SK-N-SH (cell line): Measurements from ENCODE around the gene SCYL1. TPM values are rescaled to one million over a fixed set of nuclear protein-coding genes. Genes with fewer than 3 reads are reported as not detected.

Source experiments
- CTCF ChIA-PET: fragments of 300-600, 350-600 bp; formaldehyde crosslinking; extraction: SDS; loops from one replicate; lab custom pipeline; 2021; lab: Yijun Ruan, JAX
- POLR2A ChIA-PET: fragments of 350-600 bp; sonication (Branson Sonifier 250); formaldehyde crosslinking; extraction: SDS; loops from one replicate; lab custom pipeline; 2020; ENCODE audit warnings: antibody characterized with exemption, inconsistent platforms; lab: Yijun Ruan, JAX
- DNase-seq: peaks from one replicate; pipeline ENCODE4 v3.0.0; 2012
- H2AFZ ChIP-seq: fragments of 200-600 bp; sonication (generic); 2 replicates; pipeline ENCODE4 v1.8.1; 2016; ENCODE audit warnings: antibody characterized with exemption, mild to moderate bottlenecking, low read depth
- H3F3A ChIP-seq: fragments of 200-600 bp; sonication (generic); replicated peaks from 2 replicates; pipeline ENCODE3; 2016; ENCODE audit warnings: antibody characterized with exemption, mild to moderate bottlenecking; ENCODE audit not compliant: insufficient read depth
- H3K27ac ChIP-seq, 2 experiments: fragments of 200-500 bp in 1 of 2; fragments of 200-600 bp in 1 of 2; sonication (Bioruptor generic) in 1 of 2; sonication (generic), shearing (Covaris generic) in 1 of 2; 2 replicates each; pipeline versions ENCODE4 v1.5.1 to v1.6.1; 2014 to 2016; ENCODE audit warnings: low read depth in 2 of 2, inconsistent platforms in 1 of 2, low read length in 1 of 2, mild to moderate bottlenecking in 1 of 2, mixed read lengths in 1 of 2
- H3K27me3 ChIP-seq: fragments of 200-600 bp; sonication (generic), shearing (Covaris generic); 2 replicates; pipeline ENCODE4 v1.6.1; 2016; ENCODE audit warnings: mixed run types; ENCODE audit not compliant: insufficient read depth
- H3K36me3 ChIP-seq, 2 experiments: fragments of 200-500 bp in 1 of 2; fragments of 200-600 bp in 1 of 2; sonication (Bioruptor generic) in 1 of 2; sonication (generic) in 1 of 2; replicated peaks in 1 of 2; 2 replicates each; pipeline versions ENCODE3 to v1.5.1; 2014 to 2016; ENCODE audit warnings: low read length in 1 of 2, mild to moderate bottlenecking in 1 of 2; ENCODE audit not compliant: insufficient read depth in 2 of 2, control insufficient read depth in 1 of 2
- H3K4me1 ChIP-seq, 2 experiments: fragments of 200-500 bp in 1 of 2; fragments of 200-600 bp in 1 of 2; sonication (Bioruptor generic) in 1 of 2; sonication (generic), shearing (Covaris generic) in 1 of 2; 2 replicates each; pipeline versions ENCODE4 v1.5.1 to v1.6.1; 2014 to 2016; ENCODE audit warnings: low read depth in 1 of 2, low read length in 1 of 2, mixed run types in 1 of 2; ENCODE audit not compliant: insufficient read depth in 2 of 2, control insufficient read depth in 1 of 2
- H3K4me2 ChIP-seq: fragments of 200-600 bp; sonication (generic), shearing (Covaris generic); 2 replicates; pipeline ENCODE4 v1.6.1; 2017; ENCODE audit warnings: mixed run types
- H3K4me3 ChIP-seq, 2 experiments: fragments of 200-500 bp in 1 of 2; fragments of 200-600 bp in 1 of 2; sonication (Bioruptor generic) in 1 of 2; sonication (generic), shearing (Covaris generic) in 1 of 2; 2 replicates each; pipeline versions ENCODE4 v1.5.1 to v1.8.1; 2014 to 2016; ENCODE audit warnings: low read depth in 2 of 2, inconsistent platforms in 1 of 2, low read length in 1 of 2, mild to moderate bottlenecking in 1 of 2, mixed read lengths in 1 of 2, moderate library complexity in 1 of 2
- H3K79me2 ChIP-seq: fragments of 200-600 bp; sonication (generic); 2 replicates; pipeline ENCODE4 v1.8.1; 2017; ENCODE audit warnings: mild to moderate bottlenecking; ENCODE audit not compliant: insufficient read depth
- H3K9ac ChIP-seq: fragments of 200-600 bp; sonication (generic); 2 replicates; pipeline ENCODE4 v1.6.1; 2017; ENCODE audit warnings: mixed run types
- H3K9me2 ChIP-seq: fragments of 200-600 bp; sonication (generic); 2 replicates; pipeline ENCODE4 v1.6.1; 2017; ENCODE audit warnings: mixed run types
- H3K9me3 ChIP-seq: fragments of 200-600 bp; sonication (generic); 2 replicates; pipeline ENCODE4 v1.6.1; 2017; ENCODE audit warnings: mixed run types, mild to moderate bottlenecking, moderate library complexity
- H4K20me1 ChIP-seq: fragments of 200-600 bp; sonication (generic); 2 replicates; pipeline ENCODE4 v1.6.1; 2017; ENCODE audit warnings: mild to moderate bottlenecking, mixed run types; ENCODE audit not compliant: insufficient read depth
- CHD2 ChIP-seq: fragments of 150-350 bp; IDR thresholded peaks from 2 replicates; pipeline ENCODE4 v1.6.1; 2018; ENCODE audit warnings: low read length; ENCODE audit not compliant: partially characterized antibody
- EZH2phosphoT487 ChIP-seq: fragments of 200-600 bp; sonication (generic); IDR thresholded peaks from 2 replicates; pipeline ENCODE4 v1.6.1; 2017; ENCODE audit warnings: low read depth, mixed run types, mild to moderate bottlenecking, antibody characterized with exemption, moderate library complexity, borderline replicate concordance
- FOXJ3 ChIP-seq: sonication (generic); formaldehyde crosslinking; IDR thresholded peaks from 2 replicates; pipeline ENCODE4 v1.5.1; 2020; ENCODE audit warnings: mild to moderate bottlenecking, missing genetic modification reagents
- FOXM1 ChIP-seq: IDR thresholded peaks from 2 replicates; pipeline ENCODE4 v1.4.0; 2012; ENCODE audit warnings: low read depth, mild to moderate bottlenecking
- GABPA ChIP-seq: IDR thresholded peaks from 2 replicates; pipeline ENCODE4 v1.4.0; 2012; ENCODE audit warnings: low read depth, mild to moderate bottlenecking
- JUND ChIP-seq: IDR thresholded peaks from 2 replicates; pipeline ENCODE4 v1.4.0; 2012
- POLR2AphosphoS5 ChIP-seq: IDR thresholded peaks from 2 replicates; pipeline ENCODE4 v1.6.1; 2012; ENCODE audit warnings: low read depth, low read length
- RCOR1 ChIP-seq: fragments of 150-350 bp; IDR thresholded peaks from 2 replicates; pipeline ENCODE4 v1.6.1; 2017; ENCODE audit warnings: antibody characterized with exemption, low read length
- SIN3A ChIP-seq: IDR thresholded peaks from 2 replicates; pipeline ENCODE4 v1.6.1; 2012; ENCODE audit warnings: low read depth, mild to moderate bottlenecking, low read length, moderate library complexity, borderline replicate concordance
- TAF1 ChIP-seq: IDR thresholded peaks from 2 replicates; pipeline ENCODE4 v1.6.1; 2012; ENCODE audit warnings: low read depth, mild to moderate bottlenecking, low read length, moderate library complexity, borderline replicate concordance
- TCF12 ChIP-seq: IDR thresholded peaks from 2 replicates; pipeline ENCODE4 v1.4.0; 2012
- WGBS: methylation state at CpG from one replicate; pipeline ENCODE4 v1.1.6; 2017; ENCODE audit warnings: low lambda C conversion rate; 5-methylcytosine and 5-hydroxymethylcytosine counted together
- polyA plus RNA-seq, 3 experiments: library from polyadenylated mRNA; depleted of rRNA; stranded (reverse); fragments of >200 nt; gene quantifications; 2 replicates each; pipeline ENCODE4 v1.2.3, GENCODE V29; 2012
- TF ChIP-seq, protein P1 (sequence below): IDR thresholded peaks from 2 replicates; pipeline ENCODE4 v1.4.0; 2012; ENCODE audit warnings: low read depth, borderline replicate concordance
- TF ChIP-seq, protein P2 (sequence below): fragments of 200-600 bp; sonication (generic); IDR thresholded peaks from 2 replicates; pipeline ENCODE4 v1.6.1; 2017; ENCODE audit warnings: antibody characterized with exemption, mild to moderate bottlenecking, moderate library complexity
- TF ChIP-seq, protein P3 (sequence below): IDR thresholded peaks from 2 replicates; pipeline ENCODE4 v1.4.0; 2012; ENCODE audit warnings: low read depth, borderline replicate concordance

SCYL1 gene
- polyA plus RNA-seq, 1 of the 3 experiments (the other 2 are of a cell fraction), result 79.9 TPM

DNA sequence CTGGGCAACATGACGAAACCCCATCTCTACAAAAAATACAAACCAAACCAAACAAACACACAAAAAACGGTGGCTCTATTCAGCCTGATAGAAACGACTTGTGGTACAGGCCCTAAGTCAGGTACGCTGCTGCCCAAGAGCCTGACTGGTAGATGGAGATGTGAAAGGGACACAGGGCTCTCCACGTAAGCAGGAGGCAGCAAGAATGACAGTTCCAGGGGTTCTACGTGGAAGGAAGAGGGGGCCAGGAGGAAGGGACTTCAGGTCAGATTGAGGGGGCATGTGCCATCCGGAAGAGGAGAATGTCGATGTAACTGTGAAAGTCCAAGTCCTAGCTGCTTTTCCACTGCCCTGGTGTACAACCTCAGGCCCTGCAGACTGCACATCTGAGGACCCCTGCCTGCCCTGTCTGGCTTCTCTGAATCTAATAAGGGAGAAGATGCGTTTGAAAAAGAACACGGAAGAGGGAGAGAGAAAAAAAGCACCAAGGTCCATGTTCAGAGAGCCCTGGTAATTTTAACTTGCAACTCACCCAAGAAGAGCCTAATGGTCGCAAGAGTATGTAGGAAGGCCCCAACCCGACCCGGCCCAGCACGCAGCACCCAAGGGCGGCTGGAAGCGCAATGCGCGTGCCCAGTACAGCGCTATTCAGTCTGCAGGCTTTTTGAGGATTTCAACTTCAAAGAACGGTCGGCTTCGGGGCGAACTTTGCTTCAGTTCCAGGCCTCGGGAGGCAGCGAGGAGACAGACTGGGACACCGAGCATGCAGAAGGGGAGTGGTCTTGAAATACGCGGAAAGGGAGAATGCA, 44.5 kb downstream of the SCYL1 start:
- Histone ChIP-seq H3K27me3 (no peaks in the 10 kb centered on the region), H4K20me1 (peaks cover 11% of the 10 kb centered on the region), H2AFZ (peak overlapping the region; percentile 69; the same call in 1 of the 2 replicates), H3K9ac (peak overlapping the region; percentile 74), H3K4me3 (peak overlapping the region; percentile 76 to 99), H3F3A (peaks cover 34% of the 10 kb centered on the region), H3K4me1 (peaks cover 34 to 41% of the 10 kb centered on the region in 2 experiments; a peak in 3 of 4 replicates), H3K27ac (peak overlapping the region; percentile 81 to 97), H3K4me2 (peak overlapping the region; percentile 95), H3K36me3 (peaks cover 3 to 4% of the 10 kb centered on the region in 2 experiments), H3K9me3 (no peaks in the 10 kb centered on the region), H3K79me2 (peaks cover 61% of the 10 kb centered on the region), H3K9me2 (no peaks in the 10 kb centered on the region)
- 3% methylated on average over 28 of the region's 28 CpGs for WGBS
- POLR2A ChIA-PET, result interaction anchor here (0.9 to 1.7 kb wide), 7 partner anchors 10 to 145 kb away, joined by 3 to 12 read pairs (median 4); partner anchors contain the start of gene MALAT1
- CTCF ChIA-PET, result interaction anchor here (0.5 to 13.6 kb wide), 12 partner anchors 9 to 45 kb away, joined by 3 to 295 read pairs (median 4); partner anchors contain the start of genes KCNK7 and LTBP3
- peak; percentile 60; the same call in 1 of the 2 replicates for TF ChIP-seq TAF1
- no peak for TF ChIP-seq TCF12
- TF ChIP-seq POLR2AphosphoS5, result 0 out of 2 replicates have a peak, but pooled peaks have one; percentile 63
- no peak for TF ChIP-seq FOXJ3 (CRISPR knock-in tag)
- TF ChIP-seq, protein P1, sequence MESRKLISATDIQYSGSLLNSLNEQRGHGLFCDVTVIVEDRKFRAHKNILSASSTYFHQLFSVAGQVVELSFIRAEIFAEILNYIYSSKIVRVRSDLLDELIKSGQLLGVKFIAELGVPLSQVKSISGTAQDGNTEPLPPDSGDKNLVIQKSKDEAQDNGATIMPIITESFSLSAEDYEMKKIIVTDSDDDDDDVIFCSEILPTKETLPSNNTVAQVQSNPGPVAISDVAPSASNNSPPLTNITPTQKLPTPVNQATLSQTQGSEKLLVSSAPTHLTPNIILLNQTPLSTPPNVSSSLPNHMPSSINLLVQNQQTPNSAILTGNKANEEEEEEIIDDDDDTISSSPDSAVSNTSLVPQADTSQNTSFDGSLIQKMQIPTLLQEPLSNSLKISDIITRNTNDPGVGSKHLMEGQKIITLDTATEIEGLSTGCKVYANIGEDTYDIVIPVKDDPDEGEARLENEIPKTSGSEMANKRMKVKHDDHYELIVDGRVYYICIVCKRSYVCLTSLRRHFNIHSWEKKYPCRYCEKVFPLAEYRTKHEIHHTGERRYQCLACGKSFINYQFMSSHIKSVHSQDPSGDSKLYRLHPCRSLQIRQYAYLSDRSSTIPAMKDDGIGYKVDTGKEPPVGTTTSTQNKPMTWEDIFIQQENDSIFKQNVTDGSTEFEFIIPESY, result no peak
- no peak for DNase-seq

DNA sequence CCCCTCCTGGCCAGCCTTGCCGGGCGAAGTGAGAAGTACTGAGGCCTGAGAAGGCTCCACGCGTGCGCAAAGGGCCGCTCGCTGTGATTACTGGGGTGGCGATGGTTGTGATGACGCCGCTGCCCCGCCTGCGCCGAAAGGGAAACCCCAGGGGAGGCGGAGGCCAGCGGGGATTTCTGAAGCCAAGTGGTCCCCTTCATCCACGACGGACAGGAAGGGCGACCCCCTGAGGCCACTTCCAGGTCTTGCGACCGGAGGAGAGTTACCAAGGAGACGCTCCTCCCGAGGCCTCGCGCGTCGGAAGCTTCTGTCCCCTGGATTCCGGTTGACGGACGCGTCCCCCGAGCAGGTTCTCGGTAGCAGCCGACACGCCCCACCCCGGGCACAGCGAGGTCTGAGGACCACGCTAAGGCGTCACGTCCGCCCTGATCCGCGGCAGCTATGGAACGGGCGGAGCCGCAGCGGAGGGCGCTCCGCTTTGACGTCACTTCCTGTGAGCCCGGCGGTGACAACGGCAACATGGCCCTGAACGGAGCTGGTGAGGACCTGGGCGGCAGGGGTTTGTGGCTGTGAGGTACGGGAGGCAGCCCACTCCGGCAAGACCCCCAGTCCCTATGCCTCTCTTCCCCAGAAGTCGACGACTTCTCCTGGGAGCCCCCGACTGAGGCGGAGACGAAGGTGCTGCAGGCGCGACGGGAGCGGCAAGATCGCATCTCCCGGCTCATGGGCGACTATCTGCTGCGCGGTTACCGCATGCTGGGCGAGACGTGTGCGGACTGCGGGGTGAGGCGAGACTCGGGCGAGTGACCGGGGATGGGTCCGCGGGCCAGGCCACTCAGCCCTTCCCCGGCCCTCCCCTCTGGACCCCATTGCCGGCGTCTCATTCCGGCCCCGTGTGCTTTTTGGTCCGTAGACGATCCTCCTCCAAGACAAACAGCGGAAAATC, 45.4 kb downstream of the SCYL1 start, which contains the start of gene ZNRD2:
Gene ZNRD2, plus strand, starts transcription at position 505 of the 946 bp plus-strand sequence. Its CDS starts 15 bp downstream, at position 520.
- DNase-seq, result peak; percentile 95
- Histone ChIP-seq H3K9me2 (no peaks in the 10 kb centered on the region), H3K79me2 (peaks cover 62% of the 10 kb centered on the region), H3F3A (peaks cover 39% of the 10 kb centered on the region), H3K4me3 (peak within 1 kb of the TSS; percentile 76 to 99), H4K20me1 (peaks cover 14% of the 10 kb centered on the region), H3K9ac (peak within 1 kb of the TSS; percentile 77), H3K27me3 (no peaks in the 10 kb centered on the region), H3K27ac (peak within 1 kb of the TSS; percentile 81 to 97), H3K36me3 (peaks cover 8 to 10% of the 10 kb centered on the region in 2 experiments), H3K4me1 (peaks cover 41 to 47% of the 10 kb centered on the region in 2 experiments; a peak in 3 of 4 replicates), H3K4me2 (peak within 1 kb of the TSS; percentile 95), H3K9me3 (no peaks in the 10 kb centered on the region), H2AFZ (peak within 1 kb of the TSS; percentile 69; the same call in 1 of the 2 replicates)
- ChIA-PET POLR2A (interaction anchor here (0.9 to 1.7 kb wide), 7 partner anchors 10 to 146 kb away, joined by 3 to 12 read pairs (median 4); partner anchors contain the start of gene MALAT1), CTCF (interaction anchor here (0.7 to 13.6 kb wide), 15 partner anchors 9 to 255 kb away, joined by 3 to 295 read pairs (median 4); partner anchors contain the start of genes KCNK7 and LTBP3)
- WGBS, result 0% methylated on average over 23 of the region's 89 CpGs
- TF ChIP-seq, protein P2, sequence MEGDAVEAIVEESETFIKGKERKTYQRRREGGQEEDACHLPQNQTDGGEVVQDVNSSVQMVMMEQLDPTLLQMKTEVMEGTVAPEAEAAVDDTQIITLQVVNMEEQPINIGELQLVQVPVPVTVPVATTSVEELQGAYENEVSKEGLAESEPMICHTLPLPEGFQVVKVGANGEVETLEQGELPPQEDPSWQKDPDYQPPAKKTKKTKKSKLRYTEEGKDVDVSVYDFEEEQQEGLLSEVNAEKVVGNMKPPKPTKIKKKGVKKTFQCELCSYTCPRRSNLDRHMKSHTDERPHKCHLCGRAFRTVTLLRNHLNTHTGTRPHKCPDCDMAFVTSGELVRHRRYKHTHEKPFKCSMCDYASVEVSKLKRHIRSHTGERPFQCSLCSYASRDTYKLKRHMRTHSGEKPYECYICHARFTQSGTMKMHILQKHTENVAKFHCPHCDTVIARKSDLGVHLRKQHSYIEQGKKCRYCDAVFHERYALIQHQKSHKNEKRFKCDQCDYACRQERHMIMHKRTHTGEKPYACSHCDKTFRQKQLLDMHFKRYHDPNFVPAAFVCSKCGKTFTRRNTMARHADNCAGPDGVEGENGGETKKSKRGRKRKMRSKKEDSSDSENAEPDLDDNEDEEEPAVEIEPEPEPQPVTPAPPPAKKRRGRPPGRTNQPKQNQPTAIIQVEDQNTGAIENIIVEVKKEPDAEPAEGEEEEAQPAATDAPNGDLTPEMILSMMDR, result peak; percentile 65
- peak; percentile 13; the same call in 1 of the 2 replicates for TF ChIP-seq TCF12
- TF ChIP-seq CHD2, result peak; percentile 81
- TF ChIP-seq, protein P1, result no peak
- no peak for TF ChIP-seq FOXJ3 (CRISPR knock-in tag)
- TF ChIP-seq SIN3A, result peak; percentile 81; the same call in 1 of the 2 replicates
- TF ChIP-seq TAF1, result peak; percentile 76
- TF ChIP-seq RCOR1, result 0 out of 2 replicates have a peak, but pooled peaks have one; percentile 16
- TF ChIP-seq, protein P3, sequence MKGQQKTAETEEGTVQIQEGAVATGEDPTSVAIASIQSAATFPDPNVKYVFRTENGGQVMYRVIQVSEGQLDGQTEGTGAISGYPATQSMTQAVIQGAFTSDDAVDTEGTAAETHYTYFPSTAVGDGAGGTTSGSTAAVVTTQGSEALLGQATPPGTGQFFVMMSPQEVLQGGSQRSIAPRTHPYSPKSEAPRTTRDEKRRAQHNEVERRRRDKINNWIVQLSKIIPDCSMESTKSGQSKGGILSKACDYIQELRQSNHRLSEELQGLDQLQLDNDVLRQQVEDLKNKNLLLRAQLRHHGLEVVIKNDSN, result no peak
- peak; percentile 95 for TF ChIP-seq GABPA
- no peak for TF ChIP-seq JUND
- no peak for TF ChIP-seq EZH2phosphoT487
- TF ChIP-seq FOXM1, result no peak
